Psoas muscle (tissue), 8 donors: Measurements from ENCODE around the gene THNSL1. TPM values are rescaled to one million over a fixed set of nuclear protein-coding genes. Genes with fewer than 3 reads are reported as not detected.

Experiments used
- ATAC-seq, 4 donors: fragments of 200-7000 bp; cut with Tn5 transposase; one replicate each; pipeline ENCODE4 v1.9.1; 2020; ENCODE audit warnings: moderate library complexity in 3 of 4, mild to moderate bottlenecking in 2 of 4
- DNase-seq, 2 donors: peaks; one replicate each; pipeline ENCODE4 v3.0.0-alpha.2; 2020
- H3K27ac ChIP-seq: fragments of 200-600 bp; one replicate; pipeline ENCODE4 v1.8.0; 2022
- H3K27me3 ChIP-seq, 3 donors: fragments of 200-600 bp in 1 of 3; one replicate each; pipeline versions ENCODE4 v1.6.1 to v1.8.0; 2013 to 2022; ENCODE audit warnings: low read length in 2 of 3, mild to moderate bottlenecking in 2 of 3, moderate library complexity in 1 of 3; ENCODE audit not compliant: insufficient read depth in 3 of 3
- H3K36me3 ChIP-seq, 2 donors: fragments of 200-600 bp in 1 of 2; one replicate each; pipeline versions ENCODE4 v1.6.1 to v1.8.0; 2013 to 2022; ENCODE audit warnings: low read depth in 1 of 2, mild to moderate bottlenecking in 1 of 2, moderate library complexity in 1 of 2; ENCODE audit not compliant: insufficient read depth in 1 of 2
- H3K4me1 ChIP-seq: fragments of 200-600 bp; one replicate; pipeline ENCODE4 v1.8.0; 2022
- H3K4me3 ChIP-seq: fragments of 200-600 bp; one replicate; pipeline ENCODE4 v1.8.0; 2022; ENCODE audit warnings: mild to moderate bottlenecking
- H3K9me3 ChIP-seq: fragments of 200-600 bp; one replicate; pipeline ENCODE4 v1.8.0; 2022
- CTCF ChIP-seq: fragments of 200-600 bp; IDR thresholded peaks from one replicate; pipeline ENCODE4 v1.8.0; 2022; ENCODE audit warnings: antibody characterized with exemption
- WGBS, 3 donors: extraction: QIAGEN DNeasy Blood & Tissue Kit; methylation state at CpG; one replicate each; pipeline versions ENCODE4 v1.1.6 to v1.1.7; 2013; 5-methylcytosine and 5-hydroxymethylcytosine counted together
- intact Hi-C, 2 donors: fragments of 100-400 bp; cut with DNase I; formaldehyde crosslinking; loops; one replicate each; pipeline versions ENCODE4 v1.11.0 to v1.14.2; 2022
- polyA plus RNA-seq, 3 donors: library from polyadenylated mRNA; stranded (reverse); fragments of 200-250 nt; gene quantifications; one replicate each; pipeline ENCODE4 v1.2.3, GENCODE V29; 2013
- total RNA-seq, 4 donors: library from RNA; stranded (reverse); fragmentation: NEBNext Ultra II Directional in 2 of 4; extraction: Animal tissue kit (Norgen Biotek cat#: 25700) in 2 of 4; gene quantifications; one replicate each; pipeline versions ENCODE4 v1.2.1 to v1.2.4, GENCODE V29; 2021 to 2023
- donor health status: healthy with polysubstance abuse.
- donor health status: DM: no; HTN: no; CAD: no; lungs with moderate emphysema.
- donor health status: Bipolar disorder and iron deficiency.
- donor health status: healthy.
- donor health status: DM: yes; HTN: yes; CAD: no.
- donor health status: DM: no; HTN: no; CAD: no.
- donor health status: DM: no; HTN: no; CAD: no.
- donor health status: DM: yes; HTN: yes; CAD: no.

The THNSL1 gene
- total and polyA plus RNA-seq, 7 donors, result 2.0 to 8.7 (median 3.2) TPM

GRCh38 chr10:25023278-25023677, 6.9 kb downstream of the THNSL1 start:
- Histone ChIP-seq H3K9me3 (no peaks in the 10 kb centered on the region), H3K4me3 (no peak overlapping the region), H3K4me1 (peaks cover 3% of the 10 kb centered on the region), H3K36me3 (peaks cover 0 to 5% of the 10 kb centered on the region in 2 donors), H3K27ac (no peak overlapping the region), H3K27me3 (no peaks in the 10 kb centered on the region)
- ATAC-seq, result no peak
- TF ChIP-seq CTCF, result no peak
- no peak for DNase-seq
- intact Hi-C loops, result no loop called here
- 76 to 77% (median 77%) methylated on average over 3 of the region's 3 CpGs for WGBS, 3 donors

GRCh38 chr10:25024528-25024927, 8.1 kb downstream of the THNSL1 start:
- Histone ChIP-seq H3K27ac (no peak overlapping the region), H3K4me3 (no peak overlapping the region), H3K27me3 (no peaks in the 10 kb centered on the region), H3K4me1 (no peaks in the 10 kb centered on the region), H3K9me3 (no peaks in the 10 kb centered on the region), H3K36me3 (peaks cover 0 to 5% of the 10 kb centered on the region in 2 donors)
- no peak for TF ChIP-seq CTCF
- 61 to 67% (median 66%) methylated on average over 8 of the region's 8 CpGs for WGBS, 3 donors
- intact Hi-C loops, result loop anchor here in 1 of 2 donors (1.0 kb wide), 1 partner anchor 57 kb away; no protein-coding TSS in a partner anchor
- no peak for ATAC-seq
- no peak for DNase-seq

DNA sequence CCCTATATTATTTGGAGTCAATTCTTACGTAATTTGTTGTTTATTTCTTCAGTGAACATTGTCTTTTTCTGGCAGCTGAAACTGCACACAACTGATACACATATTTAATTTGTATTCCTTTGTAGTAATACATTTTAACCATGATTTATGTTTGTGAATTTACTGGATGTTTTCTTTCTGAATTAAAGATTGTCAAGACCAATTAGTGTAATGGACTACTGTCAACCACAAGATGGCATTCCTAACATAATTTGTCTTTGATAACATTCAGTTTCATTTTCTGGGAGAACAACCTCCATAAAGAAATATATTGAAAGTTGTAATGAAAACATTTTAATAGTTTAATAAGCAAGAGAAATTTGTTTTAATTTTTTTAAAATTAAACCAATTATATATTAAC, 10.1 kb downstream of the THNSL1 start:
- intact Hi-C loops, result no loop called here
- Histone ChIP-seq H3K27me3 (no peaks in the 10 kb centered on the region), H3K4me3 (no peak overlapping the region), H3K9me3 (no peaks in the 10 kb centered on the region), H3K27ac (no peak overlapping the region), H3K4me1 (no peaks in the 10 kb centered on the region), H3K36me3 (peaks cover 0 to 5% of the 10 kb centered on the region in 2 donors)
- no peak for DNase-seq
- 82 to 89% (median 89%) methylated on average over 1 of the region's 1 CpG for WGBS, 3 donors
- peak; percentile 22 for TF ChIP-seq CTCF
- ATAC-seq, result no peak

DNA sequence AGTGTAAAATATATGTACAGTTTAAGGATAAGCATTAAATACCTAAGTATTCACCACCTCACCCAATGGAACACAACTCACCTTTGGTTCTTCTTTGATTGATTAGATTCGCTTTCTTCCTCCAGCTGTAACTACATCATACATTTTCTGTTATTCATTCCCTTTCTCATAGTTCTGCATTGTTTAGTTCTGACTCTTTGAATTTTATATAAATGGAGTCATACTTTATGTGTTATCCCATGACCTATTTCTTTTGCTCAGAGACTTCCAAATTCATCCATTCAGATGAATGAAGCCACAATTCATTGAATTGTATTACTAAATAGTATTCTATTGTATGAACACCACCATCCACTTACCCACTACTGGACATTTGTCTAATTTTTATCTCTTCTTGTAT, 12.3 kb downstream of the THNSL1 start:
- Histone ChIP-seq H3K27ac (no peak overlapping the region), H3K4me1 (no peaks in the 10 kb centered on the region), H3K27me3 (no peaks in the 10 kb centered on the region), H3K4me3 (no peak overlapping the region), H3K9me3 (no peaks in the 10 kb centered on the region), H3K36me3 (no peaks in the 10 kb centered on the region)
- DNase-seq (no peak), ATAC-seq (no peak)
- no peak for TF ChIP-seq CTCF
- WGBS, 3 donors, result 94 to 98% (median 97%) methylated on average over 1 of the region's 1 CpG
- intact Hi-C loops, result no loop called here

DNA sequence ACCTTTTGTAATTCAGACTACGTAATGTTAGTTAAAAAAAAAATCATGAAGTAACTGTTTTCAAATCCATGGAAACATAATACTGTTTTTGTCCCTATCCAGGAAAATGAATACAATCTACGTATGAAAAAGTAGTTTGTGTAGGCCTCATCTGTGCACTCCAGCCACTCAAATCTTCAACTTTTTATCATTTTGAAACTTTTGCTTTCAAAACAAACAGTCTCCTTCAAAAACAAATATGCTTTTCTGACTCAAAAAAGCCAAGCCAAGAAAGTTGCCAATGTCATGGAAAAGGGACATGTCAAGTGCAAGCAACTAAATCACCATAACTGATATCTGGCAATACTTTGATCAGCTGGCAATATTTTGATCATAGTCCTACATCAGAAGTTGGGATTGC, 13.1 kb downstream of the THNSL1 start:
- Histone ChIP-seq H3K4me3 (no peak overlapping the region), H3K36me3 (no peaks in the 10 kb centered on the region), H3K9me3 (no peaks in the 10 kb centered on the region), H3K27ac (no peak overlapping the region), H3K27me3 (no peaks in the 10 kb centered on the region), H3K4me1 (no peaks in the 10 kb centered on the region)
- DNase-seq, result no peak
- no peak for ATAC-seq
- no peak for TF ChIP-seq CTCF
- intact Hi-C loops, result no loop called here
- 89 to 98% (median 90%) methylated on average over 2 of the region's 2 CpGs for WGBS, 3 donors
